Stromal cell of bone marrow (primary cell): ENCODE results near the gene CSF3R.

Experiments used
- DNase-seq: peaks from one replicate; pipeline ENCODE4 v3.0.0-alpha.2; 2012; ENCODE audit warnings: low read depth

Gene CSF3R

DNA sequence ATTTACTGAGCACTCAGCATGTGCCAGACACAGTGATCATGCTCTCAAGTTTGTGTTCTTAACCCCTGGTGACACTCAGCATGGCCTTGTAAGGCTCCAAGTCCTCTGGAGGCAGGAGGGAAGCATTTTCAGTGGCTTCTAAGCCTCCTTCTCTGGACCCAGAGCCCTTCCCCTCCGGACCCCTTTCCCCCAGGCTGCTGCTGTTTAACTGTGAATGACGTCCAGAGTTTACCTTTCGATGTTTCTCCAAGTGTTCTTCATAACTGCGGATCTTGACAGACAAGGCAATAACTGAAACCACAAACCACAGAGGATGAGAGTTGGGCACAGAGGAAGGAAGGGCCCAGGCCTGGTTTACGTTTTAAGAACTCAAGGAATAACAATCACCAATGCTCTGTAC lies 25.0 kb downstream of the CSF3R start:
- no peak for DNase-seq

DNA sequence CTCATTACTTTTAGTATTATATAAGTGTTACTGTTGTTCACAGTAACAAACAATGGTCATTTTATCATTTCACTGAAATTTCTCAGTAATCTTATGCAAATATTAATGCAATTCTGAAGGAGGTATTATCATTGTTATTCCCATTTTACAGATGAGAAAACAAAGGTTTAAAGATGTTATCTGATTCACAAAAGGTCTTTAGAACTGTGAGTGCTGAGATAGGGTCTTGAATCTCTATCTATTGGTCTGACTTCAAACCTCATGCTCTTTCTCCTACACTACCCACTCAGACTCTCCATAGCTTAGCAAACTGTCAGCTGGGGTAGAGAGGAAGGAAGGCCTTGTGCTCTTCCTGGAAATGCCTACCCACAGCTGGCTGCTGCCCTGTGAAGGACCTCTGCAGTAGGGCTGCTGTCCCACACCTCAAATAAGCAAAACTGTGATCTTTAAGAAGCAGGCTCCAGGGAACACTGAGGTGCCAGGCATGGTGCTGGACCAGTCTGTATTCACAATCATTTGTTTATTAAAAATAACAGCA lies 26.3 kb downstream of the CSF3R start:
- DNase-seq = no peak

DNA sequence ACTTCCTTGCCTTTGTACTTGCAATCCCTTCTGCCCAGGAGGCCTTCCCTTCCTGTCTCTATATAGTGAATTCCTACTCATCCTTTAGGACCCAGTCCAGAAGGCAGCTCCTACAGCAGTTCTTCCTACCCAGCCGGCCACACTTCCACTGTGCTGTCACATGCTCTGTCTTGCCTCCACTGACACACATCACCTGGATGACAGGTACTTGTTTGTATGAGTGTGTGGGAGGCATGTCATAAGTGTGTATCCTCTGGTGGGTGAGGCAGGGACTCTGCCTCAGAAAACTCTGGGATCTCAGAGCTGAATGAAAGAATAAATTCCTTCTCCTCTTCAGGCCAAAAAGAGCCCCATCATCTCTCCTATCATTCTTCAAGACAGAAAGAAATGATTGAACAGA lies 27.3 kb downstream of the CSF3R start:
- DNase-seq = no peak

DNA sequence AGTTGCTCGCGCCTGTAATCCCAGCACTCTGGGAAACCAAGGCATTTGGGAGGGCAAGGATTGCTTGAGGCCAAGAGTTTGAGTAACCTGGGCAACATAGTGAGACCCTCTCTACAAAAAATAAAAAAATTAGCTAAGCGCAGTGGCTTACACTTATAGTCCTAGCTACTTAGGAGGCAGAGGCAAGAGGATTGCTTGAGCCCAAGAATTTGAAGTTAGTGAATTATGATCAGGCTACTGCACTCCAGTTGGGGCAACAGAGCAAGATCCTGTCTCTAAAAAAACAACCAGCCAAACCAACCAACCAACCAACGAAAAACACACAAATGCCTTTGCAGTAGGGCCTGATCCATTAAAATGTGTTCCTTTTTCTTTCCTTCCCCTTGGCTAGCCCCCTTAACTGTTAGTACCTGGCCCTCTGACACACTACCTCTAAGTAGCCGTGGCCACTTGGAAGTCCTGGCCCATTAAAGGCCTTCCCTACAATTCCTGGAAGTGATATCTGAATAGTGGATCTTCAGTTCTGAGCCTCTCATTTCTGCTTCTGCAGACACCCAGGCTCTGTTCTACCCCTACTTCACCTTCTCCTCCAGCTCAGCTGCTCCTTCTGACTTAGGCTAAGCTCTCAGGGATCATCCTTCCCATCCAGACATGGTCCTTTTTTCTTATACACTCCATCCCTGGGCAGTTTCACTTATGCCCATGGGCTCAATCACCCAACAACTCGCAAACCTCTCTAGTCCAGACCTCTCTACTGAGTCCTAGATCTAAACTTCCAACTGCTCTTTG lies 28.9 kb downstream of the CSF3R start:
- no peak for DNase-seq

DNA sequence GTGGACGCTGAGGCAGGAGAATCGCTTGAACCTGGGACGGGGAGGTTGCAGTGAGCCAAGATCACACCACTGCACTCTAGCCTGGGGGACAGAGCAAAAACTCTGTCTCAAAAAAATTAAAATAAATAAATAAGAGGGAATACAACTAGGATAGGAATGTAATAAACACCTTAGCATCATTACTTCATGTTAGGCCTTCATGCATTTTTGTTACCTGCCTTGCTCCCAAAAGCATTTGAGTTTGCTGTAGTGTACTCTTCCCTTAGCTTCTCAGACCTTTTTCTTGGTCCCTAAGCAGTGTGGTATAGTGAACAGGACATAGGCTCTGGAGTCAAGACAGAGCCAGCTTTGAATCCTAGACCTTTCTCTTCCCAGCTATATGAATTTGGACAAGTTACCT lies 29.7 kb downstream of the CSF3R start:
- no peak for DNase-seq

DNA sequence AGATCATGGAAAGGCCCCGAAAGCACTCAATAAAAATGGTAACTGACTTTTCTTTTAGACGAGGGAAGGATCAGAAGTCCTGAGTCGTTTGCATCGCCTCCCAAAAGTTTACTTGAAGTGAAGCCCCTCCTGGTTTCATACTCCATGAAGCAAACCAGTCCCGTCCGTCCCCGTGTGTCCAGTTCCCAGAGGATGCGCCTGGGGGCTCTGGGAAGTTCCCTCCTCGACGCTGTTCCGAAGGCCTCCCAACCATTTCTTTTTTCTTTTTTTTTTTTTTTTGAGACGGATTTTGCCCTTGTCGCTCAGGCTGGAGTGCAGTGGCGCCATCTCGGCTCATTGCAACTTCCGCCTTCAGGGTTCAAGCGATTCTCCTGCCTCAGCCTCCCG lies 31.8 kb downstream of the CSF3R start:
- no peak for DNase-seq

DNA sequence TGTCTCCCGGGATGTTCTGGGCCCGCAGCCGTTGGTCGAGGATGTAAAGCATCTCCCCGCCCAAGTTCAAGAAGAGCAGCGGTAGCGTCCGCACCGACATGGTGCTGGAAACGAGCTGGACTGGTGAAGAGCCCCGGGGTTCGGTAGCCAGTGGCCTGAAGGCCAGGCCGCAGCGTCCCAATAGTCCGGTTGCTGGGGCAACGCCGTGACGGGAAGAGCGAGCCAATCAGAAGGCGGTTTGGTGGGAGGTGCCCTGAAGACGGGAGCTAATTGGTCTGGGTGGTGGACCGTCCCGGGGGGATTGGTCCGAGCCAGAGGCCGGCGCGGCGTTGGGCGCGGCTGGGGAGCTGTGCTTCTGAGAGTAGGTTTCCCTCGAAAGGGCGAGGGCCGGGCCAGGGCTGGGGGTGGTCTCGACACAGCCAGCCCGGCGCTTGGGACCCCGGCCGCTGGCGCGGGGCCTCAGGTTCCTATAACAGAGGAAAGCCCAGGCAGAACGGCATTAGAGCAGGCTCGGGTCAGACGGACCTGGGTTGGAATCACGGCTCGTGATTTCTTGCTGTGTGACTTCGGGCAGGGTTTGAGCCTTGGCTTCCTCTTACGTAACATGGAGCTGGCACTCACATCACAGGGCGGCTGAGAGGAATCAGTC lies 32.3 kb downstream of the CSF3R start, which contains the start of gene OSCP1:
Gene OSCP1, minus strand, starts transcription at position 182 of the 649 bp plus-strand sequence. Its CDS starts 82 bp downstream, at position 100.
- peak; percentile 95 for DNase-seq

DNA sequence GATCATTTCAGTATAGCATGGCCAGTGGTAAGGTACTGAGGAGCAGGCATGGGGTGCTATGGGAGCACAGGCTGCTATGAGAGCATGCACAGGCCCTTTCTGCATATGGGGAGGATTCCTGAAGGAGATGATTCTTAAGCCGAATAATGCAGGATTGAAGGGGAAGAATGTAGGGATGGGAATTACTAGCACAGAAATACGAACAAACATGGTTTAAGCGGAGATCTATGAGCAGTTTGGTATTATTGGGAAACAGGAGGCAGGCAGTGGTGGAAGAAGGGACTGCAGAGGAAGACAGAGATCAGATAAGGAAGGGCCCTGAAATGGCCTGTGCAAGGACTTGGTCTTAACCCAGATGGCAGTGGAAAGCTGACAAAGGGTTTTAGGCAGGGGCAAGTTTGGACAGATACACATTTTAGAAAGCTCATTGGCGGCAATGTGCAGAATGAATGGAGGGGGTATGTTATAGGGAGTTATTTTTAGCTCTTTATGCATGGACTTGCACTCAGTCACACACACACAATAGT lies 34.1 kb downstream of the CSF3R start:
- no peak for DNase-seq

DNA sequence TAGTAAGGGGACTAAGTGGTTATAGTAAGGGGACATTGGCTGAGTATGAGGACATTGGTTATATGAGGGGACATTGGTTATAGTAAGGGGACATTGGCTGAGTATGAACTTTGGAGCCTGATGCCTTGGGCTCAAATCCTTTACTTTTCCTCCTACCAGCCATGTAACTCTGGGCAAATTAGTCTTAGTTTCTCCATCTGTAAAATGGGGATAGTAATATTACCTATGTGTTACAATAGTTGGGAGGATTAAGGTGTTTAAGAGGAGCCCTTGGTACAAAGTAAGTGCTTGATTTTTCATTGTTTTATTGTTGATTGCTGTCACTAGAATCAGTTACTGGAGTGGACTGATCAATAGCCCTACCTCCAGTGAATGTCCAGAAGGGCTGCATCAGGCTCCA lies 35.3 kb downstream of the CSF3R start:
- no peak for DNase-seq

DNA sequence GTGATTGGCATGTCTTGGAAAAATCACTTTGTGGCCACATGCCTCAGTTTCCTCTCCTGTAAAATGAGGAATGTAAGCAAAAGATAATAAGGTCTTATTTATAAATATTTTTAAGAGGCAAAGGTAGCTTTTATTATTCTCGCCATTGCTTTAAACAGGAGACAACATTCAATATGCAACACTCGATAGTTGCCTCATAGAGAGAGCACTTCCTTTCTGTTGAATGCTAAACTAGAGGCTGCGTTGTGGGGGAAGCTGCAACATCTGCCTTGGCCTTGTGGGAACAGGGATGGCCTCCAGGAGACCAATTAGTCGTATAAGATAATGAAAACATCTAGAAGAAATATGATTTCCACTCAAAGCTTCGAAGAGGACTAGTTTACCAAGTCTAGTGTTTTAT lies 36.0 kb downstream of the CSF3R start:
- no peak for DNase-seq

DNA sequence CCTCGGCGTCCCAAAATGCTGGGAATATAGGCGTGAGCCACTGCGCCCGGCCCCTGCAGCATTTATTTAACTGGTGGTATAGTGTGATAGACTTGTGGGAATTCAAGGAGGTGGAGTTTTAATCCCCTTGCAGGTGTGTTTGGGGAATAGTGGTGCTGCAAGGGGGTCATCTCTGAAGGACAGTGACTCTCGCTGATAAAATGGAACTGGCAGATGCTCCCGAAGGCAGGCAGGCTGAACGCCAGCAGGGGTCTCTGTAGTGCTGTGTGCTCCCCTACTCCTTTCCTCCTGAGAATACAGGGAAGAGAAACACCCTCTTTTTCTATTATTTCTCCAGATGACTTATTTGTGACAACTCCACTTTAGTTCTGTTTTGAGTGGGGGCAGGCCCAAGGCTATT lies 36.4 kb downstream of the CSF3R start:
- no peak for DNase-seq

DNA sequence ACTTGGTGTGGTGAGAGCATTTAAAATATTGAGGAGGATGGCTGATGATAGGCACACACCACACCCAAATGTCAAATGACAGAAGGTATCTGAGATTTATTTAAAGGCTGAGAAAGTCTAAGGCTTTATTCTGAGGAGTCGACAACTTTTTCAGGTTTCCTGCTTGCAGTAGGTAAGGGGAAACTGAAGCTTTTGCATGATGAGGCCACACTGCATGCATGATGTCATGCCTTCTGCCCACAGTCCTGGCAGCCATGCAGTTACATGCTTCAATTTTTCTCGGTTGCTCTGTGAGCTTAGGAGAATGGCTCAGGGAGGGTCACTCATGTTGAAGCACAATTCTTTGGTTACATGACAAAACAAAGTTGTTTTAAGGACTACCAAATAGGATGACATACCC lies 39.4 kb downstream of the CSF3R start:
- DNase-seq = no peak

DNA sequence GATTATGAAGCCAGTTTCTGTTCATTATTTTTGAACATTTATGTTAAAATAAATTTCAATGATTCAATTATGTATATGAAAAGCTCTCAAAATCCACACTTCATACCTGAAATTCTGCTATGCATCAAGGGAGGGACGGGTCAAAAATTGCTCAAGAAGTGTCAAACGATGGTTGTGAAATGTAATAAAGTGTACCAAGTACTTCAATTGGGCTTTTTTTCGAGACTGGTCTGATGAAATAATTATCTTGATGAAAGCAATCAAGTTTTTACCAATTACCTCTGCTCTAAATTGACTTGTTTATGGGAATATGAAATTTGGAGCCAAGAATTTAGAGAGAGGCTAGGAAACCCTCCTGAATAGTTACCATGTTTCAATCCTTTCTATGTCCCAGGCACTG lies 40.4 kb downstream of the CSF3R start:
- no peak for DNase-seq

DNA sequence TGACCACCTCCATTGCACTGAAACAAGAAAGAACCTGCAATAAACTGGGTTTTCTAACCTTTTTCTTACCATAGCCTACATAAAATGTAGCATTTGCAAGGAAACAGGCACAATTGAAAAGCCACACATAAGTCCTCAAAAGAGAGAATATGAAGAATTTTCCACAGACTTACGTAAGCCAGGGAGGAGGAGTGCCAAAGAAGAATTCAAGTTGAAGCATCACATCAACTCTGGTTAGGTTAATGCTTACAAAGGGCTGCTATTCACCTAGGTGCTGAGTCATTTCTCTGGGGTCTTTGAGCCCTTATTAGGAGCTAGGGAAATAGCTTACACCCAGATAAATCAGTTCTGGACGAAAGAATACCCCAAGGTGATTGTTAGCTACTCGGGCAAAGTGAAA lies 42.1 kb downstream of the CSF3R start:
- DNase-seq = no peak

DNA sequence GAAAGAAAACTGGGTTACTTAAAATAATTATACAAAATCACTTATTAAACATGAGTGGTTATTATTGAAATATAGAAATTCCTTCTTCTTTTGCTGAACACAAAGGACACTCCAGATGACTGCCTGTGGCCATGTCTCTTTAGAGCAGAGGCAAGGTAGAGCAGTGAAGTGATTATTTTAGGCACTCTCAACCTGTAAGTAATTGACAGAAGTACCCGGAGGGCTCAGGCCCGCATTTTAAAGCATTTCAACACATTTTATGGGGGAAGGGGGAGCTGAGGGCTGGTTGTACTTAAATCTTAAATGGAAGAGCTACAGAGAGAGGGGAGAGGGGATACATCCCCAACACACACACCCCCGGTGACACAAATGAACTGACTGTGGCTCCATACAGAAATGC lies 42.7 kb downstream of the CSF3R start:
- DNase-seq = no peak

DNA sequence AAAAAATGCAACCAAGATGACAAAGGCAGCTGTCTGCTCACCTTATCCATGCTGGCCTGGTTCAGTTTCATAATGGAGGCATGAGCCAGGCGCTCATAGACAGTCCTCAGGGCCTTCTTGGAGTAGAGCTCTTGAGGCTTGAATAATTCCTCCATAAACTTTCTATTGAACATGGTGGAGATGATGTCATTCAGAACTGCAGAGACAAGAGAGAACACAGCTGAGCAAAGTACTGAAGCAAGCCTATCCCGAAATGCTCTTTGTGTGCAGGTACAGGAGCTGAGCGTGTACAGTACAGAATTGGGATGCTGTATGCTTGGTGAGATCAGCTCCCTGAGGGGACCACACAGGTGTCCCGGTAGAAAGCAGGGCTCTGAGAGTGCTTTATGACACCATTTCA lies 44.0 kb downstream of the CSF3R start:
- no peak for DNase-seq

DNA sequence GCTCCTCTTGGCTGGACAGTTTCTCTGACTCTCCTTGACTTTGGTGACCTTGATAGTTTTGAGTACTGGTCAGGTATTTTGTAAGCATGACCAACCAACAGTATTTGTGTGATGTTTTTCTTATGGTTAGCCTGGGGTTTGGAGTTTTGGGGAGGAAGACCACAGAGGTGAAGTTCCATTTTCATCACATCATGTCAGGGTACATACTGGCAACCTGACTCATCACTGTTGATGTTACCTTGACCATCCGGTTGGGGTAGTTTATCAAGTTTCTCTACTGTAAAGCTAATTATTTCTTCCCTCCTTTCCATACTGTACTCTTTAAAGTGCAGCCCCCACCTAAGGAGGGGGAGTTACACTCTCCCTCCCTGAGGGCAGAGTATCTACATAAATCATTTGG lies 45.9 kb downstream of the CSF3R start:
- DNase-seq = no peak

DNA sequence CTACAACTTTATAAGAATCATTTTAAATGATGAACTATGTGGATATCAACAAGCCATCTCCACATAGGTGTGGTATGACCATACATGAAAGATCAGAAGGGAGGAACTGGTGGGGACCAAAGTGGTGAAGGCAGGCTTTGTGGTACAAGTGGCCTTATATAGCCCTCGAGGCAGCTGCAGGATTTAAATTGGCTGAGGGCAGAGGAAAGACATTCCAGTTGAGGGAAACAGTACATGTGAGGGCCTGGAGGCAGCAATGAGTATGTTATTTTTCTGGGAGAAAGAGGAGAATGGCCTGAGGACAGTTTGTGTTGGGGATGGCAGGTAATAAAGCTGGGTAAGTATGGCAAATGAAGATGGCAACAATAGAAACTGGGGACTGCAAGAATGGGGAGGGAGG lies 49.6 kb downstream of the CSF3R start:
- no peak for DNase-seq

DNA sequence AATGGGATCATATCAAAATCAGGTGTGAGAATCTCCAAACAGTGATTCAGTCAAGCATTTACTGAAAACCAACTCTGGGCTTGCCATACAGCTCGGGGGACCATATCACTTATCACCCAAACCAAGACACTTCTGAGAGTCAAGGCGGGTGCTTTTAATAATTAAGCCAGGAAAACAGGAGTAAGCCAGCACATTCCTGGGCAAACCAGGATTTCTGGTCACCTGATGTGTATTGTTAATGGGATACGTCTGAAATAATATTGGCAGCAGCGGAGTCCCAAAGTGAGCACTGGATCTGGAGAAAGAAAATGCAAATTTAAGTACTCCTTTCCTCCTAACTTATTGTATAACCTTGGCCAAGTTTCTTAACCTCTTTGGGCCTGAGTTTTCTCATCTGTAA lies 50.1 kb downstream of the CSF3R start:
- no peak for DNase-seq

DNA sequence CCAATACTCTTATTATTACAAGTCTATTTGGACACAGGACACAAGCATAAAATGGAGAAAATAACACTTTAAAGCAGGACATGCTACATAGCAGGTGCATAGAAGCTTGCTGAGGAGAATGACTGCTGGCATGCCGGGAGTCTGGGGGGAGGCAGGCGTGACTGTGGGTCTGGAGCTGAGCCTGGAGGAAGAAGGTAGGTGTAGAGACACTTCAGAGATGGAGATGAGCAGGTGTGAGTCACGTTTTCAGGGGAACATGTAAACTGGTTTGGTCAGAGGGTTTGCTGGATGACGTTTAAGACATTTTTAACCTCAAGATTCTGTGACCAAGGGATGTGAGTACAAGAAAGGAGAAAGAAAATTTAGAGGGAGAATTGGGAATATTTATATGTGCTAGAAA lies 56.9 kb downstream of the CSF3R start:
- no peak for DNase-seq

DNA sequence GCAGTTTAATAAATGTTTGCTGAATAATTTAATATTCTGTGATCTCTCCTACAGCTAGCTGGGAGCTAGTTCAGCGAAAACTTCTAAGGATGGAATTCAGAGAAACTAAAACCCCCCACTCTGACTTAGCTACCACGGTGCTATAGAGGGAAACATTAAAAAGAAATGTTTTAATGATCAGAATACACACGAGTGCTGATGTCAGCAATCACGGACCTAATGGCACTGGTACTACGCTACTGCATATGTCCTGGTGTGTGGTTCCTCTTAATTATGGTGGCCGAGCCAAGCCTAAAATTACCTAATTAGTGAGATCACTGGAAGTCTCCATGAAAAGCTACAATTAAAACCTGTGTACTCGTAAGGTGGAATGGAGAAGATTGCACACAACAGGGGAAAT lies 61.1 kb downstream of the CSF3R start:
- no peak for DNase-seq

DNA sequence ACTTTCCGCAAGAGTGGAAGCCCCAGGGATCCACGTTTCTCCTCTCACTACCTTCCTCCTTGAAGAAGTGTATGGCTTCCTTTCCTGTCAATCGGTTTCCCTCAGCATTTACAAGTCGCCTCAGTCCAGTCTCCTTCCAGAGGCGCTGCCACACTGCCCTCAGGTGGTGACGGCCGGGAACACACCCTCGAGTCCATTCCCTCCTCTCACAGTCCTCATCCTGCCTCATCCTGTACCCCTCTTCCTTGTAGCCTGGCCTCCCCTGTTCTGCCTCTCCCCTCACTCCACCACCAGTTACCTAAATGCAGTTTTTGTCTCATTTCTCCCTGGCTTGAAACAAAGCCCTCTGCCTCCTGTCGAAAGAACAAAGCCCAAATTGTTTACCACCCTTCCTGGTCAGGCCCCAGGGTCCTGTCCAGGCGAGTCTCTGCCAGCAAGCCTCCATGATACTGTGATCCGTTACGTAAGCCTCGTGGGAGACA lies 61.8 kb downstream of the CSF3R start:
- DNase-seq = peak; percentile 68

DNA sequence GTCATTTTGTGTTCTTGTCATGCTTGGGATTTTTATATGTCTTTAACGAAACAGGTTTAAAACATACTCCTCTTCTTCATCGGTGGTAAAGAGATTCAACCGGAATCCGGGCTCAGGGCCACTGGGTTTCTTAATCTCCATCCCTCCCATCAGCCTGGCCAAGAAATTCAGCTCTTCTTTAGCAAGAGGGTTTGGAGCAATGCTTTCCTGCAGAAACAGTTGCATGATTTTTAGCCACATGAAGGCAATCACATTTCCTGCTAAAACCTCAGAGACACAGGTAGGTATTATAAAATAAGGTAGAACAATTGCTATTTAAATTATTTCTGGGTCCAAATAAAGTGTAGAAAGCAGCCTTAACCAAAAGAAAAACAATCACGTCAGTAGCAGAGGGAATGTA lies 62.3 kb downstream of the CSF3R start:
- DNase-seq = peak; percentile 21
